ENCODE results near the gene CPD.
"Not testable (repeated sequence)": the region's sequence is repeated elsewhere in the genome, so short reads cannot be mapped to it uniquely, and the experiment has no call there.

The CPD gene

DNA sequence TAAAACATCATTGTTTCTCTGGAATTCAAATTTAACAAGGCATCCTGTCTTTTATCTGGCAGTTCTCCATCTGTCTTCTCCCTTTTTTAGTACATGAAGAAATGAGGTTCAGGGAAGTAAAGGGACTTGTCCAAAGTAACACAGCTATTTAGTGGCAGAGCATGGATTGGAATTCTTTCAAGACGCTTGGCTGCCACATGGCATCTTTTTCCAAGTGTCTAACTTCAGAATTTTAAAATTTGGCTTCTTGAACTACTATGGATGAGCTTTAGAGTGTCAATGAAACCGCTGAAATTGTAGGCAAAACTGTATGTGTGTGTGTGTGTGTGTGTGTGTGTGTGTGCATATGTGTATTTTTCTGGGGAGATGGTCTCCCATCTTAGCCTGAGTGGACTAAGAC, 39.6 kb upstream of the CPD start:
- TF ChIP-seq, protein P1, sequence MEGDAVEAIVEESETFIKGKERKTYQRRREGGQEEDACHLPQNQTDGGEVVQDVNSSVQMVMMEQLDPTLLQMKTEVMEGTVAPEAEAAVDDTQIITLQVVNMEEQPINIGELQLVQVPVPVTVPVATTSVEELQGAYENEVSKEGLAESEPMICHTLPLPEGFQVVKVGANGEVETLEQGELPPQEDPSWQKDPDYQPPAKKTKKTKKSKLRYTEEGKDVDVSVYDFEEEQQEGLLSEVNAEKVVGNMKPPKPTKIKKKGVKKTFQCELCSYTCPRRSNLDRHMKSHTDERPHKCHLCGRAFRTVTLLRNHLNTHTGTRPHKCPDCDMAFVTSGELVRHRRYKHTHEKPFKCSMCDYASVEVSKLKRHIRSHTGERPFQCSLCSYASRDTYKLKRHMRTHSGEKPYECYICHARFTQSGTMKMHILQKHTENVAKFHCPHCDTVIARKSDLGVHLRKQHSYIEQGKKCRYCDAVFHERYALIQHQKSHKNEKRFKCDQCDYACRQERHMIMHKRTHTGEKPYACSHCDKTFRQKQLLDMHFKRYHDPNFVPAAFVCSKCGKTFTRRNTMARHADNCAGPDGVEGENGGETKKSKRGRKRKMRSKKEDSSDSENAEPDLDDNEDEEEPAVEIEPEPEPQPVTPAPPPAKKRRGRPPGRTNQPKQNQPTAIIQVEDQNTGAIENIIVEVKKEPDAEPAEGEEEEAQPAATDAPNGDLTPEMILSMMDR (IDR thresholded peaks at IDR 0.05; ENCODE audit: low read depth, low read length), result no peak
- no peak overlapping the region for H3K4me3 ChIP-seq (replicated peaks in 1 of 2; ENCODE audit: low read depth in 2 of 2, low read length in 2 of 2)
- no peak for DNase-seq (ENCODE audit: low read depth in 2 of 2)

DNA sequence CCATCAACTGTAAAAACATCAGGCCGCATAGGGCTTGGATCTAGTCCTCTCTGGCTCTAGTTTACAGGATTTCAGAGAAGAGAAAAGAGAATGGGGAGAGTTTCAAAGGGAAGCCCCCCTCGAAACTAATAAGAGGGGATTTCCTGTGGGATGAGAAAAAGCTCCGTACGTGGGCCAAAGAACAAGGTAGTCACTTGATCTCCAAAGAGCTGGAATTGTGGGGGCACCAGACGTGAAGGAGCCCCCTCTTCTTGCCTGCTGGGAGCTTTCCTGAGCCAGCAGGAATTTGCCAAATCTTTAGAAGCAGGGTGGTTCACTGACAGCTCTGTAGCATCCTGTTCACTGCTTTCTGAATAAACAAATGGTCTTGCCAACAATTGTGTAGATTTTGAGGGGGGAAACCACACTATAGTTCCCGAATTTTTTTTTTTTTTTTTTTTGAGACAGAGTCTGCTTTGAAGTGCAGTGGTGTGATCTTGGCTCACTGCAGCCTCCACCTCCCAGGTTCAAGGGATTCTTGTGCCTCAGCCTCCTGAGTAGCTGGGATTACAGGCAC, 37.8 kb upstream of the CPD start:
- DNase-seq (ENCODE audit: low read depth in 2 of 2), result peak; percentile 57 to 74
- TF ChIP-seq, protein P1 (IDR thresholded peaks at IDR 0.05; ENCODE audit: low read depth, low read length), result no peak
- H3K4me3 ChIP-seq (replicated peaks in 1 of 2; ENCODE audit: low read depth in 2 of 2, low read length in 2 of 2), result no peak overlapping the region

DNA sequence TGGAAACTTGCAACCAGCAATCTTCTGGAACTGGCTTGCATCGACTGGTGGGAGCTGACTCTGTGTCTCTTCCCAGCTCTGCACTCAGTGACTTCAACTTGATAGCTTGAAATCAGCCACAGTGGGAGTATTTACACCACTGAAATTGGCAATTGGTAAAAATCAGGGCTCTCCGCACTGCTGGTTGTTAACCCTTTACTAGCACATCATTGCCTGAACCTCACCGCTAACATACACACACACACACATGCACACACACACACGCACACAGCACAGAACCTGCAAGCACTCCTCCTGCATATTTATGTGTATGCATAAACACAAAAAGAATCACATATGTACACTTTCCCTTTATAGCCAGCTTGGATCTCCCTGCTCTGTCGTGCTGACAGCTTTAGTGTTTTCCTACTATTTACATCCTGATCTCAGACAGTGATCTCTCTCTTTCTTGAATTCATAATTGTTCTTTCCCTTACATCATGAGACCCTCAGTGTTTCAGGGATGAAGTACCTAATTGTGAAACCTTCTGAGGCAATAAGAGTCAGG, 37.0 kb upstream of the CPD start:
- TF ChIP-seq, protein P1 (IDR thresholded peaks at IDR 0.05; ENCODE audit: low read depth, low read length), result no peak
- peak in 1 of 2 donors; percentile 5 for DNase-seq (ENCODE audit: low read depth in 2 of 2)
- no peak overlapping the region for H3K4me3 ChIP-seq (replicated peaks in 1 of 2; ENCODE audit: low read depth in 2 of 2, low read length in 2 of 2)

DNA sequence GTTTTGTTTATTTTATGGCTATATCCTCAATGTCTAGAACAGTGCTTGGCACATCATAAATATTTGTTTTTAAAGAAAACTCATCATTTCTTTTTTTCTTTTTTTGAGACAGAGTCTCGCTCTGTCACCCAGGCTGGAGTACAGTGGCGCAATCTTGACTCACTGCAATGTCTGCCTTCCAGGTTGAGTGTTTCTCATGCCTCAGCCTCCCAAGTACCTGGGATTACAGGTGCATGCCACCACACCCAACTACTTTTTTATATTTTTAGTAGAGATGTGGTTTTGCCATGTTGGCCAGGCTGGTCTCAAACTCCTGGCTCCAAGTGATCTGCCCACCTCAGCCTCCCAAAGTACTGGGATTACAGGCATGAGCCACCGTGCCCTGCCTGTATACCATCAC, 35.5 kb upstream of the CPD start:
- H3K4me3 ChIP-seq (replicated peaks in 1 of 2; ENCODE audit: low read depth in 2 of 2, low read length in 2 of 2); DNase-seq (ENCODE audit: low read depth in 2 of 2): not testable (repeated sequence)

DNA sequence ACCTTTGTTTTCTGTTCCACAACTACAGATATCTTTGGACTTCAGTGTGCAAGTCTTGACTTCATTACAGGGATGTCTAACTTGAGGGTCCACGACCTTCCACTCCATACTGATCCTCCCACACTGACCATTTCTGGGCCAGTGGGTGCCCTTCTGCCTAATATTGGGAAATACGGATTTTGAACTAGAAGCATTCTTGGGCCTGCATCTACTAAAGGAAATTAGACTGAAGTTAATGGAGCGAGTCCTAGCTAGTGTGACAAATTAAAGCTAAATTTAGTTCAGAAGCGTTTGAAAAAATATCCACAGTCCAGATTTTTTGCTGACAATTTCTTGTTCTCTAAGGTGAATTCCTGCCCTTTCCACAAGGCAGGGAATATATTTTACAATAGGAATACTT, 34.9 kb upstream of the CPD start:
- no peak overlapping the region for H3K4me3 ChIP-seq (replicated peaks in 1 of 2; ENCODE audit: low read depth in 2 of 2, low read length in 2 of 2)
- no peak for DNase-seq (ENCODE audit: low read depth in 2 of 2)
- TF ChIP-seq, protein P1 (IDR thresholded peaks at IDR 0.05; ENCODE audit: low read depth, low read length), result no peak

DNA sequence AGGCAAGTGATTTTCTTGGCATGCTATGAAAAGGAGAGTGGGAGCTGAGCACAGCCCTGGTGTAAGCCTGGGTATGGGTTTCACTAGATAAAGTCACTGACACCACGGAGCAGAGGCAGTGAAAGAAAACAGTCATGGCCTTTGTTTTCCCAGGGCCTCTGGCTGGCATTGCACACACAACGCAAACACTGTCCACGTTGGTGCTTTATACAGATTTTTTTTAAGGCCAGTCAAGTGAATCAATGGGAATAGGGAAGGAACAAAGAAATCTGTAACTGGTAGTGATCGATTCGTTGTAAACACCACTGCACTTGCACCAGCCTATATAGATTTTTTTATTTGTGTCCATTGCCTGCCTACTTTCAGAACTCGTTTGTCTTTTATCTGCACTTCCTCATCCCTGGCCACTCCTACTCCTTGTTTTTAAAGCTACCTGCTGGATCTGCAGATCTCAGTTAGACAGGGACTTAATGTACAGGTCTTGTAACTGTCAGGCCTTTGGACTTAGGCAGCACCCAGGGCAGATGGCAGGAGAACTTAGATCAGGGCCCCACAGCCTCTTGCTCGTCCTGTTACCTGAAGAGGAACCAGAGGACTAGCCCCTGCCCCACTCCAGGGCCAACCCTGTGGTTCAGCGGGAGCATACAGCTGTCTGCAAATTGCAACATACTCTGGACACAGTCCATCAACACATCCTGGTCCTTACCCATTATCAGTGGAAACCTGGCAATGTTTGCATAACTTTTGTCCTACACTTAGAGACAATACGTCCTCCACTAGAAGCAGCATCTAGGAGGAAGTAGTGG, 34.2 kb upstream of the CPD start:
- peak; percentile 83 to 97 for DNase-seq (ENCODE audit: low read depth in 2 of 2)
- TF ChIP-seq, protein P1 (IDR thresholded peaks at IDR 0.05; ENCODE audit: low read depth, low read length), result no peak
- no peak overlapping the region for H3K4me3 ChIP-seq (replicated peaks in 1 of 2; ENCODE audit: low read depth in 2 of 2, low read length in 2 of 2)

DNA sequence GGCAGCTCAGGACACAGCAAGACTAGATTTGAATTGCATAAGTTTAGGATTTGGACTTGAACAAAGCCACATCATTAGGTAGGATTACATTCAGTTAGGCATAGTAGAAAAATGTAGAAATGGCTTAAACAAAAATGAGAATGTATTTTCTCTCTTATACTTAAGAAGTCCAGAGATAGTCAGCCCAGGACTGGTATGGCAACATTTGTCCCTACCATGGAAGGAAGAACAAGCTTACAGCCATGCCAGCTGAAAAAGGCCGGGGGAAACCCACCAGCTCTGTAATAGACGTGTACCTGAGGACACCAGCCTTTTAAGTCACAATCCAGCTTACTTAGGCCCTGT, 33.7 kb upstream of the CPD start:
- H3K4me3 ChIP-seq (replicated peaks in 1 of 2; ENCODE audit: low read depth in 2 of 2, low read length in 2 of 2), result no peak overlapping the region
- DNase-seq (ENCODE audit: low read depth in 2 of 2), result no peak
- TF ChIP-seq, protein P1 (IDR thresholded peaks at IDR 0.05; ENCODE audit: low read depth, low read length), result no peak

Data from cardiac fibroblast (primary cell).